Endothelial cell of umbilical vein (primary cell): ENCODE data around the gene SKI. TPM values are rescaled to one million over a fixed set of nuclear protein-coding genes. Genes with fewer than 3 reads are reported as not detected.

Source experiments
- BruUV-seq: library from RNA; stranded (reverse); fragments of 400-500 nt; replicated peaks from 2 replicates; lab custom pipeline; 2021; lab: Mats Ljungman, UMichigan
- CTCF ChIA-PET: fragments of 300-600, 350-600 bp; sonication (Branson Sonifier 250); formaldehyde crosslinking; loops from one replicate; lab custom pipeline; 2021; ENCODE audit warnings: antibody characterized with exemption, inconsistent platforms; lab: Charles Lee
- POLR2A ChIA-PET: fragments of 300-600, 350-600 bp; sonication (Branson Sonifier 250); formaldehyde crosslinking; loops from one replicate; lab custom pipeline; 2021; ENCODE audit warnings: antibody characterized with exemption, inconsistent platforms; lab: Charles Lee
- DNase-seq: peaks from one replicate; pipeline ENCODE4 v3.0.0-alpha.2; 2011; ENCODE audit warnings: low read depth, low spot score
- FAIRE-seq: peaks from 2 replicates; lab custom pipeline; 2011; peaks lifted over from hg19 to GRCh38; lab: Jason Lieb, UNC
- H2AFZ ChIP-seq: 2 replicates; pipeline ENCODE4 v1.6.0; 2012; ENCODE audit warnings: low read depth, low read length, control low read depth, inconsistent platforms
- H3K27ac ChIP-seq: 2 replicates; pipeline ENCODE4 v1.5.1; 2011; ENCODE audit warnings: low read depth, mild to moderate bottlenecking, control low read depth, low read length, moderate library complexity; ENCODE audit not compliant: insufficient read depth
- H3K27me3 ChIP-seq, 2 experiments: 2 replicates each; pipeline versions ENCODE4 v1.6.0 to v1.6.1; 2011; ENCODE audit warnings: low read length in 2 of 2, mixed read lengths in 1 of 2; ENCODE audit not compliant: control insufficient read depth in 2 of 2, insufficient read depth in 2 of 2
- H3K36me3 ChIP-seq, 2 experiments: 2 replicates in 1 of 2; 3 replicates in 1 of 2; pipeline ENCODE4 v1.5.1; 2011; ENCODE audit warnings: low read length in 2 of 2, mild to moderate bottlenecking in 1 of 2, moderate library complexity in 1 of 2; ENCODE audit not compliant: control insufficient read depth in 2 of 2, insufficient read depth in 2 of 2; ENCODE audit errors: extremely low read depth in 1 of 2
- H3K4me1 ChIP-seq: 3 replicates; pipeline ENCODE4 v1.5.1; 2011; ENCODE audit warnings: mild to moderate bottlenecking, low read length; ENCODE audit not compliant: control insufficient read depth, insufficient read depth; ENCODE audit errors: extremely low read depth
- H3K4me2 ChIP-seq: 2 replicates; pipeline ENCODE4 v1.6.1; 2011; ENCODE audit warnings: low read length, control low read depth, mixed read lengths; ENCODE audit not compliant: insufficient read depth
- H3K4me3 ChIP-seq, 3 experiments: fragments of 200-600 bp in 1 of 3; sonication (generic), shearing (Covaris generic) in 1 of 3; replicated peaks in 1 of 3; 2 replicates each; pipeline ENCODE4 v1.5.1; 2011 to 2016; ENCODE audit warnings: control low read depth in 3 of 3, low read length in 3 of 3, mild to moderate bottlenecking in 2 of 3, inconsistent platforms in 1 of 3, low read depth in 1 of 3, moderate library complexity in 1 of 3; ENCODE audit not compliant: insufficient read depth in 1 of 3
- H3K79me2 ChIP-seq: 2 replicates; pipeline ENCODE4 v1.6.0; 2012; ENCODE audit warnings: low read length, inconsistent platforms; ENCODE audit not compliant: control insufficient read depth, insufficient read depth
- H3K9ac ChIP-seq: replicated peaks from 2 replicates; pipeline ENCODE3; 2011; ENCODE audit warnings: low read length, control low read depth; ENCODE audit not compliant: insufficient read depth; ENCODE audit errors: extremely low read depth
- H3K9me1 ChIP-seq: replicated peaks from 3 replicates; pipeline ENCODE4 v1.6.0; 2011; ENCODE audit warnings: mild to moderate bottlenecking, low read length; ENCODE audit not compliant: control insufficient read depth, insufficient read depth; ENCODE audit errors: extremely low read depth
- H3K9me3 ChIP-seq: replicated peaks from 2 replicates; pipeline ENCODE4 v1.5.1; 2012; ENCODE audit warnings: low read length, inconsistent platforms; ENCODE audit not compliant: control insufficient read depth, insufficient read depth
- H4K20me1 ChIP-seq: replicated peaks from 2 replicates; pipeline ENCODE3; 2011; ENCODE audit warnings: mild to moderate bottlenecking, low read length; ENCODE audit not compliant: control insufficient read depth, insufficient read depth; ENCODE audit errors: extremely low read depth
- CTCF ChIP-seq, 2 donors: IDR thresholded peaks; 1 replicate in 1 of 2; 2 replicates in 1 of 2; pipeline ENCODE4 v1.5.1; 2011; ENCODE audit warnings: low read length in 2 of 2, mild to moderate bottlenecking in 2 of 2, moderate library complexity in 2 of 2, control low read depth in 1 of 2, inconsistent platforms in 1 of 2, low read depth in 1 of 2; ENCODE audit not compliant: insufficient read depth in 1 of 2; ENCODE audit errors: extremely low read depth in 1 of 2
- EZH2 ChIP-seq: IDR thresholded peaks from 2 replicates; pipeline ENCODE4 v1.6.1; 2012; ENCODE audit warnings: borderline replicate concordance, low read depth, mild to moderate bottlenecking, moderate library complexity, low read length, inconsistent platforms; ENCODE audit not compliant: severe bottlenecking
- FOS ChIP-seq: IDR thresholded peaks from 2 replicates; pipeline ENCODE4 v1.6.1; 2011; ENCODE audit warnings: mild to moderate bottlenecking, low read length, moderate library complexity, borderline replicate concordance; ENCODE audit not compliant: insufficient read depth
- GATA2 ChIP-seq: IDR thresholded peaks from 2 replicates; pipeline ENCODE4 v1.7.0; 2011; ENCODE audit warnings: low read depth, mild to moderate bottlenecking, moderate library complexity, mixed read lengths, low read length; ENCODE audit not compliant: insufficient read length, insufficient read depth
- JUN ChIP-seq: IDR thresholded peaks from 2 replicates; pipeline ENCODE4 v1.6.1; 2011; ENCODE audit warnings: borderline replicate concordance, low read depth; ENCODE audit not compliant: insufficient read length, insufficient read depth
- MAX ChIP-seq: IDR thresholded peaks from 2 replicates; pipeline ENCODE4 v1.6.1; 2011; ENCODE audit not compliant: insufficient read depth, insufficient read length
- MYC ChIP-seq: IDR thresholded peaks from one replicate; pipeline ENCODE4 v1.6.1; 2011; ENCODE audit warnings: mild to moderate bottlenecking, low read depth, low read length
- POLR2A ChIP-seq: IDR thresholded peaks from 2 replicates; pipeline ENCODE4 v1.6.1; 2012; ENCODE audit warnings: low read depth, mild to moderate bottlenecking, control low read depth, low read length
- POLR2AphosphoS5 ChIP-seq: IDR thresholded peaks from 2 replicates; pipeline ENCODE4 v1.6.1; 2012; ENCODE audit warnings: low read depth, mild to moderate bottlenecking, control low read depth, low read length, moderate library complexity; ENCODE audit not compliant: insufficient read depth
- dilution Hi-C: fragments of 300-500 bp; cut with MboI; formaldehyde crosslinking; loops from one replicate; pipeline ENCODE4 v1.15.0; 2019; ENCODE audit warnings: low sequenced_read_pairs; ENCODE audit not compliant: extremely low pct_ligation_motif_present
- intact Hi-C: fragments of 100-400 bp; cut with micrococcal nuclease; formaldehyde crosslinking; loops from one replicate; pipeline ENCODE4 v1.10.0; 2022
- polyA plus RNA-seq, 4 experiments: library from polyadenylated mRNA; depleted of rRNA in 3 of 4; stranded (reverse) in 3 of 4; unstranded in 1 of 4; fragments of >200 nt; gene quantifications; 2 replicates each; pipeline versions ENCODE4 v1.2.1 to v1.2.3, GENCODE V29; 2011 to 2012; ENCODE audit warnings: missing spikeins in 1 of 4
- total RNA-seq: library from RNA; stranded (reverse); gene quantifications from 2 replicates; pipeline ENCODE4 v1.2.3, GENCODE V29; 2021

Gene SKI
- total and polyA plus RNA-seq, 2 donors (not counting 3 experiments of a cell fraction or from before 2014, with no cell fraction given), result 11.6 to 80.3 TPM

- Histone ChIP-seq H4K20me1 (no peaks in the 10 kb centered on the region), H3K79me2 (no peaks in the 10 kb centered on the region), H3K9me3 (no peaks in the 10 kb centered on the region), H3K36me3 (no peaks in the 10 kb centered on the region), H3K9me1 (no peaks in the 10 kb centered on the region), H3K4me2 (no peak overlapping the region), H3K4me1 (no peaks in the 10 kb centered on the region), H3K27me3 (no peaks in the 10 kb centered on the region), H3K4me3 (no peak overlapping the region), H3K9ac (no peak overlapping the region), H3K27ac (no peak overlapping the region), H2AFZ (no peak overlapping the region)
- BruUV-seq, result no TSS peak
- no peak for TF ChIP-seq MYC
- no peak for TF ChIP-seq EZH2
- no peak for TF ChIP-seq POLR2AphosphoS5
- TF ChIP-seq FOS, result no peak
- no peak for TF ChIP-seq CTCF (IDR thresholded peaks at IDR 0.05; ENCODE audit: extremely low read depth in 1 of 2, insufficient read depth in 1 of 2, low read depth in 1 of 2, low read length in 2 of 2)
- no peak for TF ChIP-seq JUN
- no peak for TF ChIP-seq MAX
- TF ChIP-seq GATA2, result no peak
- no peak for TF ChIP-seq POLR2A
- DNase-seq (no peak), FAIRE-seq (no peak)
- intact Hi-C loops, result no loop called here
- dilution Hi-C loops, result no loop called here
- POLR2A ChIA-PET, result no interaction called here
- CTCF ChIA-PET, result interaction anchor here (2.0 kb wide), 1 partner anchor 7 kb away, joined by 9 read pairs; no protein-coding TSS in a partner anchor
Measured at GRCh38 chr1:2181752-2182151, 46.4 kb upstream of the SKI start.
